RWPE1 (cell line): ENCODE measurements around the gene CNTNAP2.

Experiments
- CTCF ChIA-PET: fragments of 350-600 bp; sonication (Branson Sonifier 250); formaldehyde crosslinking; extraction: SDS; loops from one replicate; lab custom pipeline; 2021; lab: Yijun Ruan, JAX
- POLR2A ChIA-PET: fragments of 400-600 bp; formaldehyde crosslinking; extraction: SDS; loops from one replicate; lab custom pipeline; 2020; ENCODE audit warnings: antibody characterized with exemption; ENCODE audit not compliant: low non-redundant PET; lab: Yijun Ruan, JAX
- DNase-seq: peaks from one replicate; pipeline ENCODE4 v3.0.0; 2012; ENCODE audit warnings: low spot score
- H3K27ac ChIP-seq: fragments of 450-650 bp; 2 replicates; pipeline ENCODE4 v1.5.1; 2017
- CTCF ChIP-seq: fragments of 450-650 bp; conservative IDR thresholded peaks from 2 replicates; pipeline ENCODE4 v1.5.1; 2017; ENCODE audit warnings: low read depth, mild to moderate bottlenecking

Gene CNTNAP2

GRCh38 chr7:146542101-146542500 is 425.5 kb downstream of the CNTNAP2 start:
- DNase-seq: no peak
- TF ChIP-seq CTCF: no peak
- H3K27ac ChIP-seq: no peak overlapping the region
- ChIA-PET POLR2A (no interaction called here), CTCF (no interaction called here)

- ChIA-PET POLR2A (no interaction called here), CTCF (no interaction called here)
- no peak overlapping the region for H3K27ac ChIP-seq
- TF ChIP-seq CTCF: no peak
- DNase-seq: no peak
Observed at GRCh38 chr7:146544748-146545147, 428.1 kb downstream of the CNTNAP2 start.

- ChIA-PET POLR2A (no interaction called here), CTCF (no interaction called here)
Observed at GRCh38 chr7:146548816-146549215, 432.2 kb downstream of the CNTNAP2 start.

GRCh38 chr7:146554556-146554955 is 438.0 kb downstream of the CNTNAP2 start:
- H3K27ac ChIP-seq: no peak overlapping the region
- CTCF ChIA-PET: interaction anchor here (0.6 kb wide), 1 partner anchor 1093 kb away, joined by 5 read pairs; no protein-coding TSS in a partner anchor
- no peak for TF ChIP-seq CTCF
- POLR2A ChIA-PET: no interaction called here
- DNase-seq: no peak

More at GRCh38 chr7:146548816-146549215, 432.2 kb downstream of the CNTNAP2 start:
- TF ChIP-seq CTCF: no peak
- DNase-seq: no peak
- H3K27ac ChIP-seq: no peak overlapping the region

GRCh38 chr7:146557971-146558469 is 441.4 kb downstream of the CNTNAP2 start:
- TF ChIP-seq CTCF: no peak
- ChIA-PET CTCF (no interaction called here), POLR2A (no interaction called here)

GRCh38 chr7:146565872-146566271 is 449.3 kb downstream of the CNTNAP2 start:
- DNase-seq: no peak
- ChIA-PET POLR2A (no interaction called here), CTCF (no interaction called here)
- no peak overlapping the region for H3K27ac ChIP-seq
- no peak for TF ChIP-seq CTCF

More at GRCh38 chr7:146557971-146558469, 441.4 kb downstream of the CNTNAP2 start:
- DNase-seq: no peak
- no peak overlapping the region for H3K27ac ChIP-seq

- no peak overlapping the region for H3K27ac ChIP-seq
- ChIA-PET POLR2A (no interaction called here), CTCF (no interaction called here)
- DNase-seq: no peak
- TF ChIP-seq CTCF: no peak
Observed at GRCh38 chr7:146575903-146576302, 459.3 kb downstream of the CNTNAP2 start.
